Stimulated activated CD4-positive, alpha-beta T cell treated with anti-CD3 and anti-CD28 coated beads, Interleukin-12 subunit alpha, Interleukin-12 subunit beta, amount 100 ng/mL, for 4 hours (primary cell): Measurements from ENCODE around the gene ADD1.
"Not testable (repeated sequence)": the region's sequence is repeated elsewhere in the genome, so short reads cannot be mapped to it uniquely, and the experiment has no call there.

Source experiments
- DNase-seq: peaks from one replicate; pipeline ENCODE4 v3.0.0-alpha.2; 2020

Gene ADD1

DNA sequence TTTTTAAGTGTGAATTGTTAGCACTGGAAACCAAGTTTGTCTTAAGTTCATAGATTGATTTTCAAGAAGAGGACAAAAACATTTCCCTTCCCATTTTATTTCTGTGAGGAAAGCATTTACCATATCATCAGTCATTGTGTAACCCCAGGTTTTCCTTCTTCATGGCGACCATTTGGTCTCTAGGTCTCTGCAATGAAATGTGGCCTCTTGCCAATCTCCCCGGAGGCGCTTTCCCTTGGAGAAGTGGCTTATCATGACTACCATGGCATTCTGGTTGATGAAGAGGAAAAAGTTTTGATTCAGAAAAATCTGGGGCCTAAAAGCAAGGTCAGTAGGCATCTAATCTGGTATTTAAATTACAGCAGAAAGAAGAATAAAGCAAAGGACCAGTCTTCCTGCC, 54.4 kb downstream of the ADD1 start:
- no peak for DNase-seq

DNA sequence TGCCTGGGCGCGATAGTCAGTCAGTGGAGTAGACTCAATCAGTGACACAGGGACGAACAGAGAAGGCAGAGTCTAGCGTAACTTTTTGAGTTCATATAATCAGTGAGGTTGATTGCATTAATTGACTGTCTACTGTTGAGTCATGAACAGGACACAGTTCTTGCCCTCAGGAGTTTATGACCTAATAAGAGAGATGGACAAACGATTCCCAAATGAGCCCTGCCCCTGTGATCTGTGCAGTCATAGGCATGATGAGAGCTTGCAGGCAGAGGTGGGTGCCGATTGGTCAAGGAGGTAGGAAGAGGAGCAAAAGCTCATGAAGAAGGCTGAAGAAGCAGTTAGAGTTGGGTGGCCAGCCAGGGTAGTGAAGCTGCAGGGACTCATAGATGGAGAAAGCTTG, 57.1 kb downstream of the ADD1 start:
- DNase-seq = no peak

DNA sequence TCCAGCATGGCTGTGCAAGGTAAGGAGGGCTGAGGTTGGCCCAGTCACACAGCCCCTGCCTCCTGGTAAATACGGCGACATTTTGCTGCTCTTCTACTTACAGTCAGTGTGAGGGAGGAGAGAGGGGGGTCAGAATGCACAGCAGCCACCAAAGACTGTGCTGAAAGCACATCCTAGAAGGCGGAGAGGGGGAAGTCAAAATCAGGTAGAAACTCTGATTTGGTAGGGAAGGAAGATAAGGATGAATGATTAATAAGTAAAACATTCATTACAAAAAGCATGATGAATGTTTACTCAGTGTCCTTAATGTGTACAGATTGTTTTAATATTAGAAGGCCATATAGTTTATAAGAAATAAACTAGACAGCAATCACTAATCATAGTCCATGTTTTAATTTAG, 57.5 kb downstream of the ADD1 start:
- DNase-seq = no peak

DNA sequence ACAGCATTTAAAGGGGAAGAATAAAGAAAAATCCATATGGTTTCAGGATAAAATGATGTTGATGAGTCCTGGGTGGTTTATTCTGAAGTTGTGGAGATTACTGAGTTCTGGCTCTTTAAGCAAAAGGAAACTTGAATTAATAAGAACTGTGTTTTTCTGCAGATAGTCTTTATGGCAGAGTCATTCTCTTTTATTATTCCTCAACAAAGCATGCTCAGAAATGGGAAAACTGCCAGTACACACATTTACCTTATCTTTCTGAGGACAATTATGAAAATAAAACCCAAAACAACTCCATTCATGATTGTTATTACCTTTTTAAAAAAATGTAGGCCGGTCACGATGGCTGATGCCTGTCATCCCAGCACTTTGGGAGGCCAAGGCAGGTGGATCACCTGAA, 58.5 kb downstream of the ADD1 start:
- no peak for DNase-seq

DNA sequence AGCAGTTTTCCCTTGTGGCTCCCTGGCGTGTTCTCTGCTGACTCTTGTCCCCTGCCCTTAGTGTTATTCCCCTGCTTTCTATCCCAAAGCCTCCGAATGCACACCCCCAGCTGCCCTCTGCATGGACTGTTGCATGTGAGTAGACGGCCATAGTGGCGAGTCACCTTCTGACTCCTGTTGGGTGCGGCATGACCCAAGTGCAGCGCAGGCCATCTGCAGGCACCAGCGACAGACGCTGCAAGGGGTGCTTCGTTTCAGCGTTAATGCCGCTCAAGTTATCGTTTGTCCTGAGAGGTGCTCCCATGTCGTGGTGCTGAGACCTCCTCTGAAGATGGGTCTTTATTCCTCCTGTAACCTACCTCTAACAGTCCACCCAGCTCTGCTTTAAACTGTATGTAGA, 61.9 kb downstream of the ADD1 start:
- DNase-seq = no peak

DNA sequence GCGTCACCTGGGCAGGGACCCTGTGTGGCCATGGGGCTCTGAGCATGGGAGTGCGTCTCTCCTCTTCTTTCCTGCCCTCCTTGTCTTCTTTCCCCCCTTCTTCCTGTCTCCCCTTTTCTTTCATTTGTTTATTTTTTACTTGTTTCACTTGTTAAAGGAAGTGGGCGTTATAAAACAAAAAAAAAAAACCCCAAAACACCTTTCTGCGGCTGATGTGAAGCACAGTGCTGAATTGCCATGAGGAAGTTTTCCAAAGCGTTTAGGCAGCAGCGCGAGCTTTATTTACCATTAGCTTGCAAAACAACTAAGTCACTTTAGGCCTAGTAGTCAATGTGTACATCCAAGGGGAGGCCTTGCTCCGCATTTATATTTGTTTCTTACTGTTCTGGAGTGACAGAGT, 62.6 kb downstream of the ADD1 start:
- no peak for DNase-seq

DNA sequence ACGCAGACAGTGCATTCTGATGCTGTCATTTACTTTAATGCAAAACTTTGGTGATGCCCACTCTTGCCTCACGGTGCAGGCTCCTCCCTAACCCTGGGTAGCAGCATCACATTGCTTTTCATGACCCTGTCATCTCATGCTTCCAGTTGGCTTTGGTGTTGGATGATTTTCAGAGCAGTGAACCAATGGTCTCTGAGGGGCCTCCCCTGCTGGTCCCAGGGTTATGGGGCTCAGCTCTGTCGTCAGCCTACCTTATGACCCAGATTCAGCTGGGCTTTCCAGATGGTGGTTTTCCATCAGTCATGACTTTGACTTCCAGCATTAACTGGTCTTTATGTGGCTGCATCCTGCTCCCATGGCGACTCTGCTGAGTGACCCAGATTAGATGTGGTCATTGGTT, 63.6 kb downstream of the ADD1 start:
- no peak for DNase-seq

DNA sequence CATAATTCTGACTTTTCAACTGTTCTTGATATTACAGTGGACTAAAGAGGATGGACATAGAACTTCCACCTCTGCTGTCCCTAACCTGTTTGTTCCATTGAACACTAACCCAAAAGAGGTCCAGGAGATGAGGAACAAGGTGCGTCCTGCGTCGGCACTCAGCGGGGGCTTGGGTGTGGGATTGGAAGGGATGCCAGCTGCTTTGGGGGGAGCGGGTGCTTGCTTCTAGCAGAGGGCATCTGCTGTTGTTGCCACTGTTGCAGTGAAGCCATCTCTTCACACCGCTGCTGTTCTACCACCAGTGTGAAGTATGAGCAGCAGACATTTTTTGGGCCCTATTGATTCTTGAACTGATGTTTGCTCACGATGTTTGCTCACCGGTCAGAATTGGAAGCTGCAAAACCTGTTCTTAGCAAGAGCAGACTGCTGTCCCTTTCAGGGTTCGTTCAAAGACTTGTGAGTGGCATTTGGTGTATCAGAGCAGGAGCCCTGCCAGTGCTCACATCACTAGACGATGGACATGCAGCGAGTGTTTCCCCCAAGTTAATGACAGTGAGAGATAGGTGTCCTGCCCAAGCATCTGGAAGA, 64.2 kb downstream of the ADD1 start:
- no peak for DNase-seq

DNA sequence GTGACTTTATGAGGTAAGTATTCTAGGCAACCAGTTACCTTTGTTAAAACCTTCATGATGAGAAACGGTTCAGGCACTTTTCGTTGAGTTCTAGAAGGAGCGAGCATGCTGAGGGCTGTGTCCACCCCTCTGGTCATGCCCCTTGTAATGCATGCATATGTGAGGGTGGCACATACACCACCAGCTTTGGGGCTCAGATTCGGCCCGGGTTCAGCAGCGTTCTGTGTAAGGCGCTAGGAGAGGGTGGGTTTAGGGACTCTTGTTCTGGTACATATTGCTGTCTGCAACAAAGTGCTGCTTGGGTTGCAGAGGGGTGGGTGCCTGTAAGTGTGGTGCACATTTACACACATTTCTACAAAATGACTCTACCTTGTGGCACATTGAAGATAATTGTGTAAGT, 65.0 kb downstream of the ADD1 start:
- no peak for DNase-seq

DNA sequence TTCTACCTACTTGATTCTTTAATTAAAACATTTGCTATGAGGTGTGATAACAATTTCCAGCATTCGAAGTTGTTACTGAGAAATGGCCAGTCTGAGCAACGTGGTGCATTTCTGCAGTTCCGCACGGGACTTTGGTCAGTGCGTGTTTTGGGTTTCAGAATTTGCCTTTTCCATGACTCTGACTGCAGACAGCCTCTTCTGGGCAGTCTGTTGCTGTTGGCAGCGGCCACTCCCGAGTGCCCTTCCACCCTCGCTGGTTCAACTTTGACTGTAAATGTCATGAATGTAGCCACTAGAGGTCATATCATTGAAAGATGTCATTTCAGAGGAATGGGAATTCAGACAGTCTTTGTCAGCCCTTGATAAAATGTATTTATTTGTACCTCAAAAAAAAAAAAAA, 65.9 kb downstream of the ADD1 start:
- DNase-seq = no peak

DNA sequence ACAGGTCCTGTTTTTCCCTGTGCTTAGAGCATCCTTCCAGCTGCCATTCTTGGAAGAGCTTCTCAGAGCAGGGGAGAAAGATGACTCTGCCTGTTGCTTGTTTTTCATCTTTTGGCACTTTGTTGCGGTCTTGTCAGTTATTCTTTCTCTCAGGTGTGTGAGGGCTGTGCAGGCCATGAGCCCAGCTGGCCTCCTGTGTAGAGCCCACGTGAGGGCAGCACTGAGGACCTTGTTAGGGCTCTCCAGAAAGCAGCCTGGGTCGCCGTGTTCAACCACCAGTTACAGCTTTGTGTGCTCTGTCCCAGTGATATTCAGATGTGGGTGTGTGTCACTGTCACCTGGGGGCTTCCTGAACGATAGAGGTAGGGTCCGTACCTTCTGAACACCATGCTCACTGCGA, 66.8 kb downstream of the ADD1 start:
- DNase-seq = no peak

DNA sequence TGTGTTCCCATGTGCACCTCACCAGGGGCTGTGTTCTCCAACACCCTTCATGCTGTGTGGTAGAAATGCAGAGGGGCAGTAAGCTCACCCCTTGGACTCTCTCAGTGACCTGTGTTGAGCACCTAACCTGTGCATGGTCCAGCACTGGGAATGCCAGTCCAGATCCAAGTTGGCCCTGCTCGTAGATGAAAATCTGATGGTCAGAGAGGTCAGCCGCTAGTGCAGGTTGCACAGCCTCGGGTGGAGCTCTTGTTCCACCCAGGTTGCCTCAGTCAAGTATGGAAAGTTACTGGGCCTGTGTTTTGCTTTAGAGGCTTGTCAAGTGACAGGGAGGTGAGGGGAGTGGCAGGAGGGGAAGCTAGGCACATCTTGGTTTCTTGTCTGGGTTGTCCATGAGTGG, 68.2 kb downstream of the ADD1 start:
- no peak for DNase-seq

DNA sequence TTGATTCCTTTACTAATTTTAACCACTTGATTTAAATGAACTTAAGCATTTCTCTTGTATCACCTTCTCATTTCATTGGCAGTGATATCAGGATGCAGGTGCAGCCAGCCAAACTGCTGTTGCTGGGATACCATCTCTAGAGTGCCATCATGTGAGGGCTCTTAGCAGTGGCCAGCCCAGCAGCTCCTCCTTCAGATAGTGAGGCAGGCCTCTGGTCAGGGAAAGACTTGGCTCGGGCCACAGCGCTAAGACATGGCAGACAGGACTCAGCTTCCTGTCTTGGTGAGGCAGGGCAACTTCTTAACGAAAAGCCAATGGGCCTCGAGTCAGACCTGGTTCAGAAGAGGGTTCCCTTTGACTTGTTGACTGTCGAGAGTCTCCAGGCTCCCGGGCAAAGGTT, 69.5 kb downstream of the ADD1 start:
- no peak for DNase-seq

DNA sequence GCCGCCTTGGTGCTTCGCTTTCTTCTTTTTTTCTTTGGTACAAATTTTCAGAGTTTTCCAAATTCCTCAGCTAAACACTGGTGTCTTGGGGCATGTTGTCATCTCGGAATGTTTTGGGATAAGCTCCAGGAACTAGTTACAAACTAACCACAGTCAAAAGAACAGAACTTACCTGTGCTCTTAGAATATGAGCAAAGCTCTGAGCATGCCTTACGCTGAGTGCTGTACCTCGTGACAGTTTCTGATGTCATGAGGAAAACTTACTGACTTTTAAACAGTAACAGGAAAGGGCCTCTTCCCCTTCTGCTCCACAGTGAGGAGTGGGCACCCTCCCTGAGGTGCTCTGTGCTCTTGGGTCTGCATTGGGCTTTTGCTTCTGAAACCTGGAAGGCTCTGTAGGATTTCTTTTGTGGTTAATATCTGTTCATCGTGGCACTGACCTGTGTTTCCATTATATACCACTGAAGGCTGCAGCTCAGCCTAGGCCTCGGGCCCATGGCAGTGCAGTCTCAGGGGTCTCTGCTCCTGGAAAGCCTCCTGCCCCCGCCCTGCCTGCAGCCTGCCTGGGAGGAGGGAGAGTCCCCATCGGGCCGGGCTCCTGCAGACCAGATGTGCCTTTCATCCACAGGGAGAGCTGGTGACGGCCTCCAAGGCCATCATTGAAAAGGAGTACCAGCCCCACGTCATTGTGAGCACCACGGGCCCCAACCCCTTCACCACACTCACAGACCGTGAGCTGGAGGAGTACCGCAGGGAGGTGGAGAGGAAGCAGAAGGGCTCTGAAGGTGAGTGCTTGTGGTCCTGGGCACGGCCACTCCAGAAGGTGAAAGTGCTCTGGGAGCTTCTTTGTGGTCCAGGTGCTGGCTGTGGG, 70.8 kb downstream of the ADD1 start:
- no peak for DNase-seq

DNA sequence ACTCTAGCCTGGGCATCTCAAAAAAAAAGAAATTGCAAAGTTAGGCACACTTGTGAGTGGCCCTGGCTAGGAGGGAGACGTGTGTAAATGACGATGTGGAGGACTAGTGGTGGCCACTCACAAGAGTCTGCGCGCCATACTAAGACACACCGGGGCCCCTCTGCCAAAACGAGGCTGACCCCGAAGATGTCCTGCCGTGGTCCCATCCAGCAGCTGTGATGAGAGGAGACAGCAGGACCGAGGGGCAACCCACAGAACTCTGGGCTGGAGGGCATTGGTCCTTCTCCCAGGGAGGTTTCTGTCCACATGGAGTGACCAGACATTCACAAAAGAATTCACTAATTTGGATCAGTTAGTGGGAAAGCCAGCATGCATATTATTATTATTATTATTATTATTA, 72.1 kb downstream of the ADD1 start:
- no peak for DNase-seq

DNA sequence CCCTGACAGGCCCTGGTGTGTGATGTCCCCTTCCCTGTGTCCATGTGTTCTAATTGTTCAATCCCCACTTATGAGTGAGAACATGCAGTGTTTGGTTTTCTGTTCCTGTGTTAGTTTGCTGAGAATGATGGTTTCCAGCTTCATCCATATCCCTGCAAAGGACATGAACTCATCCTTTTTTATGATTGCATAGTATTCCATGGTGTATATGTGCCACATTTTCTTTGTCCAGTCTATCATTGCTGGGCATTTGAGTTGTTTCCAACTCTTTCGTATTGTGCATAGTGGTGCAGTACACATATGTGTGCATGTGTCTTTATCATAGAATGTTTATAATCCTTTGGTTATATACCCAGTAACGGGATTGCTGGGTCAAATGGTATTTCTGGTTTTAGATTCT, 73.1 kb downstream of the ADD1 start:
- not testable (repeated sequence) for DNase-seq

DNA sequence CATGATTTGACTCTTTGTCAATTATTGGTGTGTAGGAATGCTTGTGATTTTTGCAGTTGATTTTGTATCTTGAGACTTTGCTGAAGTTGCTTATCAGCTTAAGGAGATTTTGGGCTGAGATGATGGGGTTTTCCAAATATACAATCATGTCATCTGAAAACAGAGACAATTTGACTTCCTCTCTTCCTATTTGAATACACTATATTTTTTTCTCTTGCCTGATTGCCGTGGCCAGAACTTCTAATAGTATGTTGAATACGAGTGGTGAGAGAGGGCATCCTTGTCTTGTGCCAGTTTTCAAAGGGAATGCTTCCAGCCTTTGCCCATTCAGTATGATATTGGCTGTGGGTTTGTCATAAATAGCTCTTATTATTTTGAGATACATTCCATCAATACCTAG, 74.7 kb downstream of the ADD1 start:
- not testable (repeated sequence) for DNase-seq

DNA sequence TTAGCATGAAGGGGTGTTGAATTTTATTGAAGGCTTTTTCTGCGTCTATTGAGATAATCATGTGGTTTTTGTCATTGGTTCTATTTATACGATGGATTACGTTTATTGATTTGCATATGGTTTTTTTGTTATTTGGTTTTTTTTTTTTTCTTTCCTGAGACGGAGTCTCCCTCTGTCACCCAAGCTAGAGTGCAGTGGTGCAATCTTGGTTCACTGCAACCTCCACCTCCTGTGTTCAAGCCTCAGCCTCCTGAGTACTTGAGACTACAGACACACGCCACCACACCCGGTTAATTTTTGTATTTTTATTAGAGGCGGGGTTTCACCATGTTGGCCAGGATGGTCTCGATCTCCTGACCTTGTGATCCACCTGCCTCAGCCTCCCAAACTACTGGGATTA, 75.1 kb downstream of the ADD1 start:
- DNase-seq = not testable (repeated sequence)

DNA sequence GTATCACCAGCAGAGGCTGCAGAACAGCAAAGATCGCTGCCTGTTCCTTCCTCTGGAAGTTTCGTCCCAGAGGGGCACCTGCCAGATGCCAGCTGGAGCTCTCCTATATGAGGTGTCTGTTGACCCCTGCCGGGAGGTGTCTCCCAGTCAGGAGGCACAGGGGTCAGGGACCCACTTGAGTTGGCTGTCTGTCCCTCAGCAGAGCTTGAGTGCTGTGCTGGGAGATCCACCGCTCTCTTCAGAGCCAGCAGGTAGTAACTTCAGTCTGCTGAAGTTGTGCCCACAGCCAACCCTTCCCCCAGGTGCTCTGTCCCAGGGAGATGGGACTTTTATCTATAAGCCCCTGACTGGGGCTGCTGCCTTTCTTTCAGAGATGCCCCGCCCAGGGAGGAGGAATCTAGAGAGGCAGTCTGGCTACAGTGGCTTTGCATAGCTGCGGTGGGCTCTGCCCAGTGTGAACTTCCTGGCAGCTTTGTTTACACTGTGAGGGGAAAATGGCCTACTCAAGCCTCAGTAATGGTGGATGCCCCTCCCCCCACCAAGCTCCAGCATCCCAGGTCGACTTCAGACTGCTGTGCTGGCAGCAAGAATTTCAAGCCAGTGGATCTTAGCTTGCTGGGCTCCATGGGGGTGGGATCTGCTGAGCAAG, 78.9 kb downstream of the ADD1 start:
- not testable (repeated sequence) for DNase-seq

DNA sequence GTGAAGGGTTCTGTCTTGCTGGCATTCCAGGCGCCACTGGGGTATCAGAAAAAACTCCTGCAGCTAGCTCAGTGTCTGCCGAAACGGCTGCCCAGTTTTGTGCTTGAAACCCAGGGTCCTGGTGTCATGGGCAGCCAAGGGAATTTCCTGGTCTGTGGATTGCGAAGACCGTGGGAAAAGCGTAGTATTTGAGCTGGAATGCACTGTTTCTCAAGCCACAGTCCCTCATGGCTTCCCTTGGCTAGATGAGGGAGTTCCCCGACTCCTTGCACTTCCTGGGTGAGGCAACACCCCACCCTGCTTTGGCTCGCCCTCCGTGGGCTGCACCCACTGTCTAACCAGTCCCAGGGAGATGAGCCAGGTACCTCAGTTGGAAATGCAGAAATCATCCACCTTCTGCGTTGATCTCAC, 79.5 kb downstream of the ADD1 start:
- DNase-seq = no peak

DNA sequence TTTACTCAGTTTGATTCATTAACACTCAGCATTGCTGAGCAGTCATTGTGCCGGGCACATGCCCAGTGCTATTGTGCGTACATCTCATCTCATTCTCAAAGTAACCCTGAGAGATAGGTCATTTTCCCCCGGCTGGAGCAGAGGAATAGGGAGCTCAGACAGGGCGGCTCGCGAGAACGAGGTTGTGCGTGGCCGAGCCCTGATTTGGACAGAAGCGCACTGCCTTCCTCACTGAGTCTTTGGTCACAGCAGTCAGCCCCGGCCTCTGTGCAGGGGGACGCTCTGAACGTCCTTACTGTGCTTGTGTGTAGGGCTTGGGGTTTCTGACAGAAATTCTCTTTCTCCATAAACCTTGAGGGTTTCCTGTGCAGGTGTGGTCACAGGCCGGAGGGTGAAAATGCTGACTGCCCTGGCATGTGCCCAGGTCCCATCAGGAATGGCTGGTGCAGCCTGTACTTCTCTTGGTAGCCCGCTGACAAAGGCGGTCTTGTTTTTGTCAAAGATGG, 80.1 kb downstream of the ADD1 start:
- DNase-seq = no peak

DNA sequence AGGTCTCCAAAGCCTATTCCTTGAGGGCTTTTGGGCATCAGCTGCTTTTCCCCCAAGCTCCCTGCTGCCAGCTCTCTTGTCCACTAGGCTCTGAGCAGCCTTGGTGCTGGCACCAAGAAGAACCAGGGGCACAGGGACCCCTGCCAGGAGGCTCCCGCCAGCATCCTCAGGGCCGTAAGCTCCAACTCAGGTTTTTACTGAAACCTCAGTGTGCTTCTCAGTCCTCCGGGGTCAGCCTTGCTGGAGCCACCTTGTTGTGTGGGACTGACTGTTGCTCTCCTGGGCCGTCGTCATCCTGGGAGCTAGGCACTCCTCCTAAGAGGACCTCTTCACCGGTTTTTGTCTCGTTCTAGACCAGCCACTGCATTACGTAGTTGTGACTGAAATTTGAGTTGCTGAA, 80.6 kb downstream of the ADD1 start:
- no peak for DNase-seq

DNA sequence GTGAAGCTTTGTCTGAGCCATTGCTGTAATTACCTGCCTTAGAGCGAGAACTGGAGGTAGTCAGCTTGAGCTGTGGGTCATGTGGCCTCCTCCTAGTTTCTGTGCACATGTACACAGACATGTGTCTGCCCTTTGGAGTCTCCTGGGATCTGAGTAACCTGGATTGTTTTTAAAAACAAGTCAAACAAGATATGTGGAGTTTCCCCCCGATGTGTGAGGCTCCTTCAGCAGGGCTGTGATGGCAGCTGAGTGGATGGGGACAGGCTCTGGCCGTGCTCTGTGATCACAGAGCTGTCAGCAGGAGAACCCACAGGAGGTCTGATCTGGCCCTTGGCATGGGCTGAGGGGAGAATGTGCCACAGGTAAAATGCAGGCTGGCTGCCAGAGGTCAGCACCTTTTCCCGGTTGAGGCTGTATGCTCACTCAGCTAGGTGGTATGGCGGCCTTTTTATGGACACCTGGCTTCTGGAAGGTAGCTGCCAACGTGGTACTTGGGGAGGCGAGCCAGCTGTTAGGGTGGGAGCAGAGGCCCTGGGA, 81.2 kb downstream of the ADD1 start:
- DNase-seq = no peak

DNA sequence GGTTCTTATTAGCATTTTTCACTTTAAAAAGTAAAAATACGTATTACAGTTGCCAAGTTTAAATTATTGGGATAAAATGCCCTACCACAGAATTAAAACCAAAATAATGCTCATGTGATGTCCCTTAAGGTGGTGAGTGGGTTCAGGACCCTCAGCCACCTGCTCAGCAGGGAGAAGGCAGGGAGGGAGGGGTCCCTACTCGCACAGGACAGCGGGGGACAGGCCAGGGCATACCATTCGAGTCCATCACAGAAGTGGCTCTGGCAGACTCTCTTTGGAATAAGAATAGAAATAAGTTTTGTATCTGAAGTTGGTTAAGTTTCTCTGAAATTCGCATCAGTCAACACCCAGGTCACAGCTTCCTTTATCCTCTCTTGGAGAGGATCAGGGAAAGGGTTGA, 81.9 kb downstream of the ADD1 start:
- DNase-seq = no peak
